GM12874 (cell line): ENCODE results near the gene PPP1R16B.

Experiments used
- CTCF ChIP-seq: IDR thresholded peaks from 2 replicates; pipeline ENCODE4 v1.5.1; 2011; ENCODE audit warnings: low read depth, mild to moderate bottlenecking, control low read depth, low read length, moderate library complexity; ENCODE audit not compliant: insufficient read depth

Gene PPP1R16B

GRCh38 chr20:38870733-38871559, 65.4 kb downstream of the PPP1R16B start:
- TF ChIP-seq CTCF: no peak

GRCh38 chr20:38871560-38871953, 66.1 kb downstream of the PPP1R16B start:
- TF ChIP-seq CTCF: no peak

- TF ChIP-seq CTCF: no peak
Measured at GRCh38 chr20:38872036-38872435, 66.5 kb downstream of the PPP1R16B start.

- no peak for TF ChIP-seq CTCF
Measured at GRCh38 chr20:38872491-38873049, 67.1 kb downstream of the PPP1R16B start.

GRCh38 chr20:38873050-38873581, 67.6 kb downstream of the PPP1R16B start:
- TF ChIP-seq CTCF: no peak

- TF ChIP-seq CTCF: no peak
Measured at GRCh38 chr20:38874460-38875174, 69.1 kb downstream of the PPP1R16B start.
